ENCODE measurements around the gene TARDBP.

DNA sequence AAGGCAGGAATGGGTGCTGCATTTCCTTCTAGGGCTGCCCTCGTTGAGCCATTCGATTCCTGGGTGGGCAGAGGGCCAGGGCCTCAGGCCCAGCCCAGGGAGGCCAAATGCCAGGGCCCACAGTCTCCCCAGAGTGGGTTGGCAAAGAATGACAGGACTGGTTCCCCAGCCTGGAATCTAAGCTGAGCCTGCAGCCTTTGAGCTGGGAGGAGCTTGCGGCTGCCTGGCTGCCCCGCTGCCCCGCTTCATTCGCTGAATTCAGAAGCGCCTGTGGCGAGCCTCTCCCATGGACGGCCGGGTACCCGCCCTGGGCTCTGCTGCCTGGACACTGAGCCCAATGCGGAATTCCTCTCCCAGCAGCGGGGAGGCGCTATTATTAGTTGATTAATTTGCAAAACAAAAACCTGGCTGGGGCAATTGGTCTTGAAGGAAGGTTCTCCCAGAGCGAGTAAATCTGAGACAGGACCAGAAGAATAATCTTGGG, 32.3 kb upstream of the TARDBP start:
- TF ChIP-seq ATF3 (IDR thresholded peaks at IDR 0.05) = no peak
- TF ChIP-seq REST (IDR thresholded peaks at IDR 0.05; ENCODE audit: low read depth) = no peak
- no peak for TF ChIP-seq SIN3A (IDR thresholded peaks at IDR 0.05; ENCODE audit: low read depth)

Measured in HCT116 (cell line).